ENCODE measurements around the gene TUBA1C. TPM values are rescaled to one million over a fixed set of nuclear protein-coding genes. Genes with fewer than 3 reads are reported as not detected.
"Not testable (repeated sequence)": the region's sequence is repeated elsewhere in the genome, so short reads cannot be mapped to it uniquely, and the experiment has no call there.

The TUBA1C gene
- total RNA-seq, 1 donor from 2014 or later, result 355 TPM

DNA sequence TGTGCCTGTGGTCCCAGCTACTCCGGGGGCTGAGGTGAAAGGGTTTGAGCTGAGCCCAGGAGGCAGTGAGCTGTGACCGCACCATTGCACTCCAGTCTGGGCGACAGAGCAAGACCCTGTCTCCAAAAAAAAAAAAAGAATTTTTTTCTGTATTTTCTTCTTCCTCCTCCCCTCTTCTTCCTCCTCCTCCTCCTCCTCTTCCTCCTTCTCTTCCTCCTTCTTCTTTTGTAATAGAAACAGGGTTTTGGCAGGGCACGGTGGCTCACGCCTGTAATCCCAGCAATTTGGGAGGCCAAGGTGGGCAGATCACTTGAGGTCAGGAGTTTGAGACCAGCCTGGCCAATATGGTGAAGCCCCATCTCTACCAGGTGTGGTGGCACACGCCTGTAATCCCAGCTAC lies 15.7 kb downstream of the TUBA1C start:
- H3K4me3 Mint-ChIP-seq (ENCODE audit: low read depth); DNase-seq (ENCODE audit: low spot score); H3K27ac Mint-ChIP-seq; H3K36me3 Mint-ChIP-seq (ENCODE audit: low read depth); intact Hi-C loops (cut with micrococcal nuclease); H3K4me1 Mint-ChIP-seq (ENCODE audit: low read depth); H3K9me3 Mint-ChIP-seq: not testable (repeated sequence)
- H3K27me3 Mint-ChIP-seq (ENCODE audit: low read depth), result peaks cover 17% of the 10 kb centered on the region

GRCh38 chr12:49282302-49282701 lies 17.4 kb downstream of the TUBA1C start:
- Mint-ChIP-seq H3K4me3 (ENCODE audit: low read depth) (no peak overlapping the region), H3K9me3 (no peaks in the 10 kb centered on the region), H3K27me3 (ENCODE audit: low read depth) (peaks cover 25% of the 10 kb centered on the region), H3K27ac (no peak overlapping the region), H3K36me3 (ENCODE audit: low read depth) (no peaks in the 10 kb centered on the region), H3K4me1 (ENCODE audit: low read depth) (no peaks in the 10 kb centered on the region)
- no peak for DNase-seq (ENCODE audit: low spot score)
- intact Hi-C loops (cut with micrococcal nuclease), result no loop called here

DNA sequence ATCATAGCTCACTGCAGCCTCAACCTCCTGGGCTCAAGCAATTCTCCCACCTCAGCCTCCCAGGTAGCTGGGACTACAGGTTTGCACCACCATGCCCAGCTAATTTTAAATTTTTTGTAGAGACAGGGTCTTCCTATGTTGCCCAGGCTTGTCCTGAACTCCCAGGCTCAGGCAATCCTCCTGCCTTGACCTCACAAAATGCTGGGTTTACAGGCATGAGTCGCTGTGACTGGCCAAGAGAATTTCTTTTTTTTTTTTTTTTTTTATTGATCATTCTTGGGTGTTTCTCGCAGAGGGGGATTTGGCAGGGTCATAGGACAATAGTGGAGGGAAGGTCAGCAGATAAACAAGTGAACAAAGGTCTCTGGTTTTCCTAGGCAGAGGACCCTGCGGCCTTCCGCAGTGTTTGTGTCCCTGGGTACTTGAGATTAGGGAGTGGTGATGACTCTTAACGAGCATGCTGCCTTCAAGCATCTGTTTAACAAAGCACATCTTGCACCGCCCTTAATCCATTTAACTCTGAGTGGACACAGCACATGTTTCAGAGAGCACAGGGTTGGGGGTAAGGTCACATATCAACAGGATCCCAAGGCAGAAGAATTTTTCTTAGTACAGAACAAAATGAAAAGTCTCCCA lies 18.0 kb downstream of the TUBA1C start:
- peaks cover 29% of the 10 kb centered on the region for H3K27me3 Mint-ChIP-seq (ENCODE audit: low read depth)
- intact Hi-C loops (cut with micrococcal nuclease); H3K4me3 Mint-ChIP-seq (ENCODE audit: low read depth); H3K9me3 Mint-ChIP-seq; H3K27ac Mint-ChIP-seq; DNase-seq (ENCODE audit: low spot score); H3K4me1 Mint-ChIP-seq (ENCODE audit: low read depth); H3K36me3 Mint-ChIP-seq (ENCODE audit: low read depth): not testable (repeated sequence)

DNA sequence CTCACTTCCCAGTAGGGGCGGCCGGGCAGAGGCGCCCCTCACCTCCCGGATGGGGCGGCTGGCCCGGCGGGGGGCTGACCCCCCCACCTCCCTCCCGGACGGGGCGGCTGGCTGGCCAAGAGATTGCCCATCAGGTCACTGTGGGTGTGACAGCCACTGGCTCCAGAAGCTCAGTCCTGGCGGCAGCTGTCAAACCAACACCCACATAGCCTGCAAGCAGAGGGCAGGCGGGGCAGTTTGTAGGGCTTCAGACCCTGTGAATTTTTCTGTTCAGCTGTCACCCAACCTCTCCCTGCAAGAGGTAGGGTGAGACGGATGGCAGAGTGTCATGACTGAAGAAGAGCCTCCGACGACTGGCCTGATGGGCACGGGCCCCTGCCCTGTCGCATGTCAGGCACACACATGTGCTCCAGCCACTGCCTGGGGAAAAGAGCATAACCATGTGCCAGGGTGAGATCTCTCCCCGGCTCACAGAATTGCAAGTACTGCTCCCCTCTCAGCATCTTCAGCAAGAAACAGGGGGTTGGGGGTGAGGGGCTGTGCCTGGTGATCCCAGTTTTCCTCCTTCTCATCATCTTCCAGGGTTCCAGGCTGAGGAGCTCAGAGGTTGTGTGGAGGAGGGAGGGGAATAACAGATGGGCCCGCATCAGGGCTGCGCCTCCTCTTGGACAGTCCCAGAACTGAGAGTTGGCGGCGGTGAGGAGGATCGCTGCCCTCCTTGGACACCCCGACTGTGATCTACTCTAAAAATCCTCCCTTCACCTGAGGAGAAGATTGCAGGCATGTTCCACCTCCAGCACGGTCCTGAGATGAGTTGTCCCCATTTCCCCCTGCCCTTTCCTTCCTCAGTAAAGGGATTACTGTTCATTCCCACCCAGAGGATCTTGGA lies 18.9 kb downstream of the TUBA1C start:
- no peak overlapping the region for H3K27ac Mint-ChIP-seq
- DNase-seq (ENCODE audit: low spot score), result no peak
- H3K36me3 Mint-ChIP-seq (ENCODE audit: low read depth), result no peaks in the 10 kb centered on the region
- H3K4me3 Mint-ChIP-seq (ENCODE audit: low read depth), result no peak overlapping the region
- peaks cover 36% of the 10 kb centered on the region for H3K27me3 Mint-ChIP-seq (ENCODE audit: low read depth)
- peaks cover 6% of the 10 kb centered on the region for H3K4me1 Mint-ChIP-seq (ENCODE audit: low read depth)
- H3K9me3 Mint-ChIP-seq, result no peaks in the 10 kb centered on the region
- intact Hi-C loops (cut with micrococcal nuclease), result no loop called here

GRCh38 chr12:49284672-49285071 lies 19.8 kb downstream of the TUBA1C start:
- no peaks in the 10 kb centered on the region for H3K36me3 Mint-ChIP-seq (ENCODE audit: low read depth)
- no peak overlapping the region for H3K27ac Mint-ChIP-seq
- H3K4me1 Mint-ChIP-seq (ENCODE audit: low read depth), result peaks cover 7% of the 10 kb centered on the region
- intact Hi-C loops (cut with micrococcal nuclease), result no loop called here
- H3K27me3 Mint-ChIP-seq (ENCODE audit: low read depth), result peaks cover 35% of the 10 kb centered on the region
- H3K9me3 Mint-ChIP-seq, result no peaks in the 10 kb centered on the region
- no peak overlapping the region for H3K4me3 Mint-ChIP-seq (ENCODE audit: low read depth)
- no peak for DNase-seq (ENCODE audit: low spot score)

GRCh38 chr12:49287876-49288275 lies 23.0 kb downstream of the TUBA1C start:
- Mint-ChIP-seq H3K4me1 (ENCODE audit: low read depth) (peaks cover 7% of the 10 kb centered on the region), H3K27ac (no peak overlapping the region), H3K9me3 (no peaks in the 10 kb centered on the region), H3K27me3 (ENCODE audit: low read depth) (peaks cover 34% of the 10 kb centered on the region), H3K36me3 (ENCODE audit: low read depth) (no peaks in the 10 kb centered on the region), H3K4me3 (ENCODE audit: low read depth) (no peak overlapping the region)
- intact Hi-C loops (cut with micrococcal nuclease), result loop anchor here (1.0 kb wide), 2 partner anchors 9 to 54 kb away; no protein-coding TSS in a partner anchor
- no peak for DNase-seq (ENCODE audit: low spot score)

DNA sequence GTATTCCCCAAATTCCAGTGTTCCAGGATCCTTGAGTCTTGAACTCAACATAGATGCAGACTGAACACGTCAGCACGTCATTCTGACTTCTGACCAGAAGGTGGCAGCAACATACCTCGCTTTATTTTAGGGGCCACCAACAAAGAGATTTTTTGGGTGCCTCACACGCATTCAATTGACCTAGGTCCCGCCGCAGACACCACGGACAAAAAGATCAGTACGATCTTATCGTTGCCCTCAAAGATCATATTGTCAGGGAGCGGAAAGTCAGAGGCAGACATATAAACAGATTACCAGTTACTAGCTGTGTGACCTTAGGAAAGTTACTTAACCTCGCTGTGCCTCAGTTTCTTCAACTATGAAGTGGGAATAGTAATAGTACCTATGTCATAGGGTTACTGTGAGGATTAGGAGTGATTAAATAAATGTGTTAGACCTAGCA lies 23.6 kb downstream of the TUBA1C start:
- Mint-ChIP-seq H3K4me1 (ENCODE audit: low read depth) (peaks cover 7% of the 10 kb centered on the region), H3K27ac (no peak overlapping the region), H3K4me3 (ENCODE audit: low read depth) (no peak overlapping the region), H3K36me3 (ENCODE audit: low read depth) (no peaks in the 10 kb centered on the region), H3K9me3 (no peaks in the 10 kb centered on the region), H3K27me3 (ENCODE audit: low read depth) (peaks cover 37% of the 10 kb centered on the region)
- peak; percentile 62 for DNase-seq (ENCODE audit: low spot score)
- intact Hi-C loops (cut with micrococcal nuclease), result loop anchor here (1.0 kb wide), 2 partner anchors 9 to 54 kb away; no protein-coding TSS in a partner anchor

GRCh38 chr12:49288922-49289555 lies 24.2 kb downstream of the TUBA1C start:
- H3K27me3 Mint-ChIP-seq (ENCODE audit: low read depth), result peaks cover 41% of the 10 kb centered on the region
- intact Hi-C loops (cut with micrococcal nuclease), result loop anchor here (1.0 kb wide), 2 partner anchors 8 to 53 kb away; no protein-coding TSS in a partner anchor

DNA sequence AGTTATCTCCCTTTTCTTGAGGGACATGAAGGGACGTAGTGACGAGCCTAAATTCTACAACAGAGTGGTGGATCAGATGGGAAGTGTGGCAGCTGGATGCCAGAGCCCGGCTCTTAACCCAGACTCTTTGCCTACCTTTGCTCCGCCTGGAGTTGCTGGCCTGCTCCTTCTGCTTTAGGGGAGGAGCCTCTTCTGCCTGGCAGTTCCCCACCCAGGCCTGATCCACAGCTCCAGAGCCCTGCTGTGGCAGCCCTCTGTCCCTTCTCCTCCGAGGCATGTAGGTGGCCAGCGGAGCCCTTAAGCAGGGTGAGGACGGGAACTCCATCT lies 27.8 kb downstream of the TUBA1C start:
- no peaks in the 10 kb centered on the region for H3K36me3 Mint-ChIP-seq (ENCODE audit: low read depth)
- intact Hi-C loops (cut with micrococcal nuclease), result no loop called here
- DNase-seq (ENCODE audit: low spot score), result no peak
- H3K4me3 Mint-ChIP-seq (ENCODE audit: low read depth), result no peak overlapping the region
- H3K9me3 Mint-ChIP-seq, result no peaks in the 10 kb centered on the region
- no peak overlapping the region for H3K27ac Mint-ChIP-seq
- peaks cover 52% of the 10 kb centered on the region for H3K27me3 Mint-ChIP-seq (ENCODE audit: low read depth)
- H3K4me1 Mint-ChIP-seq (ENCODE audit: low read depth), result peaks cover 19% of the 10 kb centered on the region

More at GRCh38 chr12:49288922-49289555, 24.2 kb downstream of the TUBA1C start:
- Mint-ChIP-seq H3K9me3 (no peaks in the 10 kb centered on the region), H3K4me3 (ENCODE audit: low read depth) (no peak overlapping the region), H3K36me3 (ENCODE audit: low read depth) (no peaks in the 10 kb centered on the region), H3K27ac (no peak overlapping the region), H3K4me1 (ENCODE audit: low read depth) (peaks cover 7% of the 10 kb centered on the region)
- no peak for DNase-seq (ENCODE audit: low spot score)

DNA sequence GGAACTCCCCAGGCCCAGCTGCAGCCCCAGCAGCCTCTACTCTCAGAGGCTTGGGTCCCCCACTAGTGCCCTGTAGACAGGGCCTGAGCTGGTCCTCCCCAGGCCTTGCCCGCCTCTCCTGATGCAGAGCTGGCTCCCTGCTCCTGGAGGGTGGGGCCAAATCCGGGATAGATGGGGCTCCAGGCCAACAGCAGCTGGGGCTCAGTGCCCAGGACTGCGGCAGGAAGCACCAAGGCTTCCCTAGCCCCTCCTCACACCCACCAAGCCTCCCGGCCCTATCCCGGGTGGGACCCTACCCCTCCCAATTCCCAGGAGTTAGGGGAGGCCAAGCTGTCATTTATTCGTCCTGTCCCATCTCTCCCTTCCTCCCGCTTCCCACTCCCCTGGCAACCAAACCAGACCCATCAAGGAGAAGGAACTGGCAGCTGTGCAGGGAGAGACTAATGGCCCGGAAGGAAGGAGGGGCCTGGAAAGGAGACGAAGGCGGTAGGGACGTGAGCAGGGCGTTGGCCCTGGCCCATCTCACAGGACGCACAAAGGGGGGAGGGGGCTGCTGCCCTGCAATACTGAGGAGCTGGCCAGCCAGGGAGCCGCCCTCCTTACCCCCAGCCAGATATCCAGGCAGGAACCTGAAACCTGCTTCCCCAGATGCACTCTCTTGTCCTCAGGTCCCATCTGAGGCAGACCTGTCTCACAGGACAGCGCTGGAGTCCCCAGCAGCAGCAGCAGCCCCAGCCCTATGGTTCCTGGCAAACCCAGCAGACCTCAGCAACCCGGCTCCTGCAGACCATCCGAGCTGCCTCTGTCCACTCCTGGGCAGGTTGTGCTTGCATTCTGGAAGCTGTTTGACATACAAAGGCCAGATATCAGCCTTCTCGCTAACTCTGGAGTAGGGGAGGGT lies 28.4 kb downstream of the TUBA1C start:
- Mint-ChIP-seq H3K36me3 (ENCODE audit: low read depth) (no peaks in the 10 kb centered on the region), H3K27me3 (ENCODE audit: low read depth) (peaks cover 52% of the 10 kb centered on the region), H3K4me1 (ENCODE audit: low read depth) (peaks cover 18% of the 10 kb centered on the region), H3K27ac (no peak overlapping the region), H3K9me3 (no peaks in the 10 kb centered on the region), H3K4me3 (ENCODE audit: low read depth) (no peak overlapping the region)
- DNase-seq (ENCODE audit: low spot score), result no peak
- intact Hi-C loops (cut with micrococcal nuclease), result no loop called here

DNA sequence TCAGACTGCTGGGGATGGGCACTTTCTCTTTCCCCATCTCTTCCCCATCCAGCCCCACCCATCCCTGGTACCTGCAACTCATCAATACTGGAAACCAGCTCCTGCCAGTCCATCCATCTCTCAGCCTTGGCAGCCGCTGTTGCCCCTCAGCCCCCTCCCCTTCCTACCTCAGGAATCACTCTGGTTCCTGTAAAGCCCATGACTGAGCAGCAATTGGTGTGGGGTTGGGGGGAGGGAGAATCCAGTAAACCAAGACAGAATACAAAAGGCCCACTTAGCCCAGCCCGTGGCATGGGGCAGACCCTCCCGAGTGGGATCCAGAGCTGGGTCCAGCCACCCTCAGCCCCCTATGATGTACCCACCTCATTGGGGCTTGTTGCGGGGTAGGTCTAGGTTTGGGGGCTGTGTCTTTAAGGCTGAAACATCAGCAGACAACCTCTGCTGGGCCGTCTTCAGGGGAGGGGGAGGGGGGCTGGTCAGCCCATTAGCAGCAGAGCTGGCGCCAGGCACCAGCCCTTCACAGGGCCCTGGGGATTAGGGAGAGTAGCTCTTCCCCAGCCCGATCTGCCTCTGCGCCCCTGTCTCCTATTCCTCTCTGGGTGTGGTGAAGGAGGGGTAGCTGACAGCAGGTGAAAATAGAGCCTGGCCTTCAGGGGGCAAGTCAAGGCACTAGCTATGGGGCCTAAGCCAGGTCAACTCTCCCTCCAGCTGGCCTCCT lies 29.4 kb downstream of the TUBA1C start:
- intact Hi-C loops (cut with micrococcal nuclease), result no loop called here
- H3K36me3 Mint-ChIP-seq (ENCODE audit: low read depth), result no peaks in the 10 kb centered on the region

DNA sequence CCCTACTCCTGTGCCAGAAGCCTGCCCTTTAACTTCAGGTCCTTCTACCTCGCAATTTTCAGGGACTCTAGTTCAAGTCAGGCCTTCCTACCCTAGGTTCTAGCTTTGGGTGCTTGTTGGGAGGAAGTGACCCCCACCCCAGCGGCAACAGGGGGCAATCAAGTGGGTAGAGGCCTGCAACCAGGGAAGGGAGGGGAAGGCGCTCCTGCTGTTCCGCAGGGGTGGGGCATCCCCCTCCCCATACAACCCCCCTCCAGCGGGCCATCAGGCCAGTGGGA lies 29.9 kb downstream of the TUBA1C start:
- Mint-ChIP-seq H3K36me3 (ENCODE audit: low read depth) (no peaks in the 10 kb centered on the region), H3K4me3 (ENCODE audit: low read depth) (no peak overlapping the region), H3K9me3 (no peaks in the 10 kb centered on the region), H3K27me3 (ENCODE audit: low read depth) (peaks cover 53% of the 10 kb centered on the region), H3K27ac (no peak overlapping the region), H3K4me1 (ENCODE audit: low read depth) (peaks cover 17% of the 10 kb centered on the region)
- intact Hi-C loops (cut with micrococcal nuclease), result loop anchor here (5.0 kb wide), 1 partner anchor 218 kb away; no protein-coding TSS in a partner anchor
- no peak for DNase-seq (ENCODE audit: low spot score)

More for the DNA sequence above, 29.4 kb downstream of the TUBA1C start:
- Mint-ChIP-seq H3K27ac (no peak overlapping the region), H3K9me3 (no peaks in the 10 kb centered on the region), H3K4me1 (ENCODE audit: low read depth) (peaks cover 17% of the 10 kb centered on the region), H3K4me3 (ENCODE audit: low read depth) (no peak overlapping the region), H3K27me3 (ENCODE audit: low read depth) (peaks cover 53% of the 10 kb centered on the region)
- no peak for DNase-seq (ENCODE audit: low spot score)
